ENCODE data around the gene DDAH1. TPM values are rescaled to one million over a fixed set of nuclear protein-coding genes. Genes with fewer than 3 reads are reported as not detected.

DDAH1 gene
- total and polyA plus RNA-seq, 12 donors = 2.4 to 84.5 (median 58.4) TPM

- Histone ChIP-seq H3K36me3 (replicated peaks in 1 of 2) (no peaks in the 10 kb centered on the region), H3K9me3 (replicated peaks in 1 of 3) (no peaks in the 10 kb centered on the region), H3K27ac (no peak overlapping the region), H3K27me3 (no peaks in the 10 kb centered on the region), H3K4me1 (replicated peaks in 1 of 2) (peaks cover 0 to 6% of the 10 kb centered on the region in 2 donors), H3K4me3 (no peak overlapping the region)
- TF ChIP-seq POLR2A (IDR thresholded peaks at IDR 0.05) = no peak
- TF ChIP-seq CTCF (IDR thresholded peaks at IDR 0.05) = no peak
- no peak for DNase-seq
- WGBS, 4 donors = 77 to 82% (median 80%) methylated on average over 2 to 4 of the region's 4 CpGs
- intact Hi-C loops (cut with DNase I) = no loop called here
Measured at GRCh38 chr1:85295654-85296053, 169.3 kb downstream of the DDAH1 start.

GRCh38 chr1:85295006-85295431, 169.9 kb downstream of the DDAH1 start:
- H3K4me3 ChIP-seq = no peak overlapping the region
- DNase-seq = no peak
- H3K9me3 ChIP-seq (replicated peaks in 1 of 3) = no peaks in the 10 kb centered on the region
- 32 to 47% (median 41%) methylated on average over 3 of the region's 3 CpGs for WGBS, 4 donors
- H3K4me1 ChIP-seq (replicated peaks in 1 of 2) = peaks cover 0 to 6% of the 10 kb centered on the region in 2 donors
- no peak for TF ChIP-seq POLR2A (IDR thresholded peaks at IDR 0.05)
- TF ChIP-seq CTCF (IDR thresholded peaks at IDR 0.05) = no peak
- intact Hi-C loops (cut with DNase I) = no loop called here
- no peak overlapping the region for H3K27ac ChIP-seq
- H3K27me3 ChIP-seq = no peaks in the 10 kb centered on the region
- no peaks in the 10 kb centered on the region for H3K36me3 ChIP-seq (replicated peaks in 1 of 2)

- no peaks in the 10 kb centered on the region for H3K4me1 ChIP-seq (replicated peaks in 1 of 2)
- intact Hi-C loops (cut with DNase I) = no loop called here
- TF ChIP-seq POLR2A (IDR thresholded peaks at IDR 0.05) = no peak
- TF ChIP-seq CTCF (IDR thresholded peaks at IDR 0.05) = no peak
Measured at GRCh38 chr1:85290826-85291225, 174.1 kb downstream of the DDAH1 start.

GRCh38 chr1:85289848-85290335, 175.1 kb downstream of the DDAH1 start:
- DNase-seq = no peak
- intact Hi-C loops (cut with DNase I) = no loop called here
- no peak overlapping the region for H3K27ac ChIP-seq
- H3K4me1 ChIP-seq (replicated peaks in 1 of 2) = no peaks in the 10 kb centered on the region
- no peaks in the 10 kb centered on the region for H3K9me3 ChIP-seq (replicated peaks in 1 of 3)
- TF ChIP-seq POLR2A (IDR thresholded peaks at IDR 0.05) (no peak), CTCF (IDR thresholded peaks at IDR 0.05) (no peak)
- WGBS, 4 donors = 83 to 95% (median 88%) methylated on average over 4 of the region's 4 CpGs
- no peaks in the 10 kb centered on the region for H3K27me3 ChIP-seq
- H3K4me3 ChIP-seq = no peak overlapping the region
- no peaks in the 10 kb centered on the region for H3K36me3 ChIP-seq (replicated peaks in 1 of 2)

More at GRCh38 chr1:85290826-85291225, 174.1 kb downstream of the DDAH1 start:
- no peaks in the 10 kb centered on the region for H3K27me3 ChIP-seq
- no peak for DNase-seq
- 96 to 100% (median 98%) methylated on average over 2 of the region's 2 CpGs for WGBS, 4 donors
- H3K27ac ChIP-seq = no peak overlapping the region
- no peak overlapping the region for H3K4me3 ChIP-seq
- H3K36me3 ChIP-seq (replicated peaks in 1 of 2) = no peaks in the 10 kb centered on the region
- no peaks in the 10 kb centered on the region for H3K9me3 ChIP-seq (replicated peaks in 1 of 3)
